HepG2 (cell line): ENCODE data around the gene MAN1A2. TPM values are rescaled to one million over a fixed set of nuclear protein-coding genes. Genes with fewer than 3 reads are reported as not detected.

Experiments
- CCDC6 ChIP-seq: sonication (generic); formaldehyde crosslinking; IDR thresholded peaks from 2 replicates; pipeline ENCODE4 v1.8.1; 2022; ENCODE audit warnings: mild to moderate bottlenecking, missing genetic modification reagents, moderate library complexity
- HOXA3 ChIP-seq: sonication (generic); formaldehyde crosslinking; IDR thresholded peaks from 2 replicates; pipeline ENCODE4 v1.5.0; 2020; ENCODE audit warnings: missing genetic modification reagents
- HOXD1 ChIP-seq: sonication (generic); formaldehyde crosslinking; IDR thresholded peaks from 2 replicates; pipeline ENCODE4 v1.5.0; 2020; ENCODE audit warnings: missing genetic modification reagents
- IRF9 ChIP-seq: sonication (generic); formaldehyde crosslinking; IDR thresholded peaks from 2 replicates; pipeline ENCODE4 v1.8.0; 2022; ENCODE audit warnings: missing genetic modification reagents, mild to moderate bottlenecking, borderline replicate concordance
- PLRG1 ChIP-seq: fragments of 450-650 bp; conservative IDR thresholded peaks from 2 replicates; pipeline ENCODE4 v1.6.1; 2016
- SALL1 ChIP-seq: sonication (generic); formaldehyde crosslinking; IDR thresholded peaks from 2 replicates; pipeline ENCODE4 v1.8.0; 2022; ENCODE audit warnings: mild to moderate bottlenecking, missing genetic modification reagents
- SOX5 ChIP-seq: IDR thresholded peaks from 2 replicates; pipeline ENCODE4 v1.6.1; 2016; ENCODE audit warnings: borderline replicate concordance
- SYNCRIP ChIP-seq: fragments of 200-400 bp; formaldehyde crosslinking; IDR thresholded peaks from 2 replicates; pipeline ENCODE4 v1.6.1; 2018; ENCODE audit warnings: mild to moderate bottlenecking, low read depth, low read length; ENCODE audit not compliant: insufficient read depth
- TCF7L2 ChIP-seq: IDR thresholded peaks from 2 replicates; pipeline ENCODE4 v1.6.1; 2011; ENCODE audit warnings: mild to moderate bottlenecking, low read depth, low read length, moderate library complexity
- ZFP36L2 ChIP-seq: sonication (generic); formaldehyde crosslinking; IDR thresholded peaks from 2 replicates; pipeline ENCODE4 v1.4.0; 2020; ENCODE audit warnings: missing genetic modification reagents
- ZNF143 ChIP-seq: sonication (generic); formaldehyde crosslinking; IDR thresholded peaks from 2 replicates; pipeline ENCODE4 v1.4.0; 2020; ENCODE audit warnings: missing genetic modification reagents
- ZNF317 ChIP-seq: sonication (generic); formaldehyde crosslinking; IDR thresholded peaks from 2 replicates; pipeline ENCODE4 v1.5.0; 2020; ENCODE audit warnings: mild to moderate bottlenecking, missing genetic modification reagents
- ZNF768 ChIP-seq: sonication (generic); formaldehyde crosslinking; IDR thresholded peaks from 2 replicates; pipeline ENCODE4 v1.4.0; 2020; ENCODE audit warnings: missing genetic modification reagents
- polyA plus RNA-seq, 8 experiments: library from polyadenylated mRNA; depleted of rRNA in 3 of 8; stranded (reverse) in 7 of 8; unstranded in 1 of 8; fragments of >200 nt; fragmentation: Illumina TruSeq in 4 of 8; extraction: Trizol in 4 of 8; gene quantifications; 2 replicates each; pipeline versions ENCODE4 v1.2.1 to v1.2.3, GENCODE V29; 2011 to 2016; ENCODE audit warnings: low read depth in 4 of 8, missing spikeins in 1 of 8, mixed read lengths in 1 of 8; ENCODE audit not compliant: insufficient read depth in 1 of 8
- total RNA-seq, 5 experiments: library from RNA; depleted of rRNA; stranded (reverse); fragments of >200 nt; fragmentation: Illumina TruSeq; extraction: Trizol; gene quantifications; 2 replicates each; pipeline ENCODE4 v1.2.3, GENCODE V29; 2016; ENCODE audit warnings: low read depth in 1 of 5
- TF ChIP-seq, protein P1 (sequence below): sonication (generic); formaldehyde crosslinking; IDR thresholded peaks from 2 replicates; pipeline ENCODE4 v1.4.0; 2020; ENCODE audit warnings: missing genetic modification reagents
- TF ChIP-seq, protein P2 (sequence below): conservative IDR thresholded peaks from 2 replicates; pipeline ENCODE4 v1.6.1; 2018; ENCODE audit warnings: missing genetic modification reagents
- TF ChIP-seq, protein P3 (sequence below): sonication (generic); formaldehyde crosslinking; IDR thresholded peaks from 2 replicates; pipeline ENCODE4 v1.4.0; 2020; ENCODE audit warnings: missing genetic modification reagents
- TF ChIP-seq, protein P4 (sequence below): sonication (generic); formaldehyde crosslinking; IDR thresholded peaks from 2 replicates; pipeline ENCODE4 v1.5.1; 2020; ENCODE audit warnings: mild to moderate bottlenecking, missing genetic modification reagents, borderline replicate concordance
- TF ChIP-seq, protein P5 (sequence below): IDR thresholded peaks from 2 replicates; pipeline ENCODE4 v1.6.1; 2016

The MAN1A2 gene
- total and polyA plus RNA-seq, 2 of the 13 experiments (the other 11 are each of a cell fraction or from before 2014, with no cell fraction given): 8.0 to 19.9 TPM

- TF ChIP-seq, protein P1, sequence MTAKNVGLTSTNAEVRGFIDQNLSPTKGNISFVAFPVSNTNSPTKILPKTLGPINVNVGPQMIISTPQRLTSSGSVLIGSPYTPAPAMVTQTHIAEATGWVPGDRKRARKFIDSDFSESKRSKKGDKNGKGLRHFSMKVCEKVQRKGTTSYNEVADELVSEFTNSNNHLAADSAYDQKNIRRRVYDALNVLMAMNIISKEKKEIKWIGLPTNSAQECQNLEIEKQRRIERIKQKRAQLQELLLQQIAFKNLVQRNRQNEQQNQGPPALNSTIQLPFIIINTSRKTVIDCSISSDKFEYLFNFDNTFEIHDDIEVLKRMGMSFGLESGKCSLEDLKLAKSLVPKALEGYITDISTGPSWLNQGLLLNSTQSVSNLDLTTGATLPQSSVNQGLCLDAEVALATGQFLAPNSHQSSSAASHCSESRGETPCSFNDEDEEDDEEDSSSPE: no peak; the same call in 1 of the 2 replicates
- TF ChIP-seq TCF7L2 (no peak), SYNCRIP (no peak), ZFP36L2 (CRISPR knock-in tag) (no peak), CCDC6 (CRISPR knock-in tag) (peak; percentile 64; the same call in 1 of the 2 replicates), ZNF143 (CRISPR knock-in tag) (no peak), IRF9 (CRISPR knock-in tag) (no peak), SALL1 (CRISPR knock-in tag) (peak; percentile 69), HOXA3 (no peak; the same call in 1 of the 2 replicates), PLRG1 (no peak), SOX5 (CRISPR knock-in tag) (no peak), ZNF768 (CRISPR knock-in tag) (no peak), HOXD1 (CRISPR knock-in tag) (peak; percentile 22; the same call in 1 of the 2 replicates), ZNF317 (CRISPR knock-in tag) (no peak)
- TF ChIP-seq, protein P2, sequence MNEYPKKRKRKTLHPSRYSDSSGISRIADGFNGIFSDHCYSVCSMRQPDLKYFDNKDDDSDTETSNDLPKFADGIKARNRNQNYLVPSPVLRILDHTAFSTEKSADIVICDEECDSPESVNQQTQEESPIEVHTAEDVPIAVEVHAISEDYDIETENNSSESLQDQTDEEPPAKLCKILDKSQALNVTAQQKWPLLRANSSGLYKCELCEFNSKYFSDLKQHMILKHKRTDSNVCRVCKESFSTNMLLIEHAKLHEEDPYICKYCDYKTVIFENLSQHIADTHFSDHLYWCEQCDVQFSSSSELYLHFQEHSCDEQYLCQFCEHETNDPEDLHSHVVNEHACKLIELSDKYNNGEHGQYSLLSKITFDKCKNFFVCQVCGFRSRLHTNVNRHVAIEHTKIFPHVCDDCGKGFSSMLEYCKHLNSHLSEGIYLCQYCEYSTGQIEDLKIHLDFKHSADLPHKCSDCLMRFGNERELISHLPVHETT (CRISPR knock-in tag): no peak; the same call in 1 of the 2 replicates
- TF ChIP-seq, protein P3, sequence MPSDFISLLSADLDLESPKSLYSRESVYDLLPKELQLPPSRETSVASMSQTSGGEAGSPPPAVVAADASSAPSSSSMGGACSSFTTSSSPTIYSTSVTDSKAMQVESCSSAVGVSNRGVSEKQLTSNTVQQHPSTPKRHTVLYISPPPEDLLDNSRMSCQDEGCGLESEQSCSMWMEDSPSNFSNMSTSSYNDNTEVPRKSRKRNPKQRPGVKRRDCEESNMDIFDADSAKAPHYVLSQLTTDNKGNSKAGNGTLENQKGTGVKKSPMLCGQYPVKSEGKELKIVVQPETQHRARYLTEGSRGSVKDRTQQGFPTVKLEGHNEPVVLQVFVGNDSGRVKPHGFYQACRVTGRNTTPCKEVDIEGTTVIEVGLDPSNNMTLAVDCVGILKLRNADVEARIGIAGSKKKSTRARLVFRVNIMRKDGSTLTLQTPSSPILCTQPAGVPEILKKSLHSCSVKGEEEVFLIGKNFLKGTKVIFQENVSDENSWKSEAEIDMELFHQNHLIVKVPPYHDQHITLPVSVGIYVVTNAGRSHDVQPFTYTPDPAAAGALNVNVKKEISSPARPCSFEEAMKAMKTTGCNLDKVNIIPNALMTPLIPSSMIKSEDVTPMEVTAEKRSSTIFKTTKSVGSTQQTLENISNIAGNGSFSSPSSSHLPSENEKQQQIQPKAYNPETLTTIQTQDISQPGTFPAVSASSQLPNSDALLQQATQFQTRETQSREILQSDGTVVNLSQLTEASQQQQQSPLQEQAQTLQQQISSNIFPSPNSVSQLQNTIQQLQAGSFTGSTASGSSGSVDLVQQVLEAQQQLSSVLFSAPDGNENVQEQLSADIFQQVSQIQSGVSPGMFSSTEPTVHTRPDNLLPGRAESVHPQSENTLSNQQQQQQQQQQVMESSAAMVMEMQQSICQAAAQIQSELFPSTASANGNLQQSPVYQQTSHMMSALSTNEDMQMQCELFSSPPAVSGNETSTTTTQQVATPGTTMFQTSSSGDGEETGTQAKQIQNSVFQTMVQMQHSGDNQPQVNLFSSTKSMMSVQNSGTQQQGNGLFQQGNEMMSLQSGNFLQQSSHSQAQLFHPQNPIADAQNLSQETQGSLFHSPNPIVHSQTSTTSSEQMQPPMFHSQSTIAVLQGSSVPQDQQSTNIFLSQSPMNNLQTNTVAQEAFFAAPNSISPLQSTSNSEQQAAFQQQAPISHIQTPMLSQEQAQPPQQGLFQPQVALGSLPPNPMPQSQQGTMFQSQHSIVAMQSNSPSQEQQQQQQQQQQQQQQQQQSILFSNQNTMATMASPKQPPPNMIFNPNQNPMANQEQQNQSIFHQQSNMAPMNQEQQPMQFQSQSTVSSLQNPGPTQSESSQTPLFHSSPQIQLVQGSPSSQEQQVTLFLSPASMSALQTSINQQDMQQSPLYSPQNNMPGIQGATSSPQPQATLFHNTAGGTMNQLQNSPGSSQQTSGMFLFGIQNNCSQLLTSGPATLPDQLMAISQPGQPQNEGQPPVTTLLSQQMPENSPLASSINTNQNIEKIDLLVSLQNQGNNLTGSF: no peak
- TF ChIP-seq, protein P4, sequence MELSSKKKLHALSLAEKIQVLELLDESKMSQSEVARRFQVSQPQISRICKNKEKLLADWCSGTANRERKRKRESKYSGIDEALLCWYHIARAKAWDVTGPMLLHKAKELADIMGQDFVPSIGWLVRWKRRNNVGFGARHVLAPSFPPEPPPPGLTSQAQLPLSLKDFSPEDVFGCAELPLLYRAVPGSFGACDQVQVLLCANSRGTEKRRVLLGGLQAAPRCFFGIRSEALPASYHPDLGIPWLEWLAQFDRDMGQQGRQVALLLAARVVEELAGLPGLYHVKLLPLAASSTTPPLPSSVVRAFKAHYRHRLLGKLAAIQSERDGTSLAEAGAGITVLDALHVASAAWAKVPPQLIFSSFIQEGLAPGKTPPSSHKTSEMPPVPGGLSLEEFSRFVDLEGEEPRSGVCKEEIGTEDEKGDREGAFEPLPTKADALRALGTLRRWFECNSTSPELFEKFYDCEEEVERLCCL (CRISPR knock-in tag): no peak
- TF ChIP-seq, protein P5, sequence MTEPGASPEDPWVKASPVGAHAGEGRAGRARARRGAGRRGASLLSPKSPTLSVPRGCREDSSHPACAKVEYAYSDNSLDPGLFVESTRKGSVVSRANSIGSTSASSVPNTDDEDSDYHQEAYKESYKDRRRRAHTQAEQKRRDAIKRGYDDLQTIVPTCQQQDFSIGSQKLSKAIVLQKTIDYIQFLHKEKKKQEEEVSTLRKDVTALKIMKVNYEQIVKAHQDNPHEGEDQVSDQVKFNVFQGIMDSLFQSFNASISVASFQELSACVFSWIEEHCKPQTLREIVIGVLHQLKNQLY: no peak
Observed at GRCh38 chr1:117366177-117367045, 838 bp upstream of the MAN1A2 start (continued).
